GM21528 (cell line): Measurements from ENCODE around the gene MYH6.

Experiments
- ATAC-seq: cut with Tn5 transposase; IDR thresholded peaks from one replicate; pipeline ENCODE4 v1.9.1; 2021; ENCODE audit warnings: mild to moderate bottlenecking, moderate library complexity; ENCODE audit not compliant: unreplicated experiment, low FRiP score

Gene MYH6

GRCh38 chr14:23345987-23346692, 61.9 kb downstream of the MYH6 start:
- ATAC-seq = no peak

GRCh38 chr14:23344481-23344880, 63.6 kb downstream of the MYH6 start:
- no peak for ATAC-seq

GRCh38 chr14:23339506-23340268, 68.4 kb downstream of the MYH6 start:
- ATAC-seq = no peak

- ATAC-seq = no peak
These were observed 72.5 kb downstream of the MYH6 start for GRCh38 chr14:23335623-23336022.
